ENCODE data around the gene ZMIZ1. TPM values are rescaled to one million over a fixed set of nuclear protein-coding genes. Genes with fewer than 3 reads are reported as not detected.

ZMIZ1 gene
- total RNA-seq, 2 experiments from 2014 or later = 14.6 to 15.5 TPM

DNA sequence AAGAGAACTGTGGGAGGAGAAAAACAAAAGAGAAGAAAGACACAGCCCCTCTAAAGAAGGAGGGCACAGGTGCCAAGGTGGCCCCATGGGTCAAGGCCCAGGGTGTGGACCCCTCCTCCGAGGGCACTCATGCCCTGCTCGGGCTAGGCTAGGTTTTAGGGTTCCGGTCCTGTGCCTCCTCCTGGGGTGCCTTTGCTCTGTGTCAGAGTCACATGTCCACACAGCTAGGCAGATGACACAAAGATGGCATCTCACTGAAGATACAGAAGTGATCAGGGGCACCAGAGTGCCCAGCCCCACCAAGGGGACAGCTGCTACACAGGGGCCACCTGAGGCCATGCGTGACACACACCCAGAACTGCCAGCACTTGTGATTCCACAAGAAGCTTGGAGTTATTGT, 162.1 kb downstream of the ZMIZ1 start:
- POLR2A ChIA-PET = no interaction called here
- DNase-seq (no peak), ATAC-seq (ENCODE audit: poor library complexity) (no peak)
- no peak overlapping the region for H3K4me3 ChIP-seq (ENCODE audit: low read length)
- intact Hi-C loops (cut with DNase I, micrococcal nuclease) = no loop called here
- no peaks in the 10 kb centered on the region for H3K27me3 ChIP-seq (ENCODE audit: control insufficient read depth in 1 of 2, insufficient read depth in 2 of 2, low read length in 2 of 2)
- H3K4me1 ChIP-seq (ENCODE audit: insufficient read depth, low read length) = no peaks in the 10 kb centered on the region
- TF ChIP-seq, protein P1, sequence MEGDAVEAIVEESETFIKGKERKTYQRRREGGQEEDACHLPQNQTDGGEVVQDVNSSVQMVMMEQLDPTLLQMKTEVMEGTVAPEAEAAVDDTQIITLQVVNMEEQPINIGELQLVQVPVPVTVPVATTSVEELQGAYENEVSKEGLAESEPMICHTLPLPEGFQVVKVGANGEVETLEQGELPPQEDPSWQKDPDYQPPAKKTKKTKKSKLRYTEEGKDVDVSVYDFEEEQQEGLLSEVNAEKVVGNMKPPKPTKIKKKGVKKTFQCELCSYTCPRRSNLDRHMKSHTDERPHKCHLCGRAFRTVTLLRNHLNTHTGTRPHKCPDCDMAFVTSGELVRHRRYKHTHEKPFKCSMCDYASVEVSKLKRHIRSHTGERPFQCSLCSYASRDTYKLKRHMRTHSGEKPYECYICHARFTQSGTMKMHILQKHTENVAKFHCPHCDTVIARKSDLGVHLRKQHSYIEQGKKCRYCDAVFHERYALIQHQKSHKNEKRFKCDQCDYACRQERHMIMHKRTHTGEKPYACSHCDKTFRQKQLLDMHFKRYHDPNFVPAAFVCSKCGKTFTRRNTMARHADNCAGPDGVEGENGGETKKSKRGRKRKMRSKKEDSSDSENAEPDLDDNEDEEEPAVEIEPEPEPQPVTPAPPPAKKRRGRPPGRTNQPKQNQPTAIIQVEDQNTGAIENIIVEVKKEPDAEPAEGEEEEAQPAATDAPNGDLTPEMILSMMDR (IDR thresholded peaks at IDR 0.05) = no peak
- H3K9me3 ChIP-seq (ENCODE audit: control insufficient read depth in 1 of 2, insufficient read depth in 1 of 2, low read length in 2 of 2) = no peaks in the 10 kb centered on the region
- no peak overlapping the region for H3K27ac ChIP-seq (ENCODE audit: low read depth in 1 of 2, low read length in 2 of 2)
- no peaks in the 10 kb centered on the region for H3K36me3 ChIP-seq (ENCODE audit: insufficient read depth, low read length)
- peaks cover 4% of the 10 kb centered on the region for H3K36me3 Mint-ChIP-seq (ENCODE audit: low read depth)
- no peaks in the 10 kb centered on the region for H3K27me3 Mint-ChIP-seq
- H3K27ac Mint-ChIP-seq = no peak overlapping the region
- CTCF ChIA-PET = no interaction called here
- H3K4me3 Mint-ChIP-seq = no peak overlapping the region
- no peaks in the 10 kb centered on the region for H3K4me1 Mint-ChIP-seq (ENCODE audit: low read depth)
- no peaks in the 10 kb centered on the region for H3K9me3 Mint-ChIP-seq

- peaks cover 4% of the 10 kb centered on the region for H3K36me3 Mint-ChIP-seq (ENCODE audit: low read depth)
Observed at GRCh38 chr10:79231908-79232307, 163.1 kb downstream of the ZMIZ1 start.

DNA sequence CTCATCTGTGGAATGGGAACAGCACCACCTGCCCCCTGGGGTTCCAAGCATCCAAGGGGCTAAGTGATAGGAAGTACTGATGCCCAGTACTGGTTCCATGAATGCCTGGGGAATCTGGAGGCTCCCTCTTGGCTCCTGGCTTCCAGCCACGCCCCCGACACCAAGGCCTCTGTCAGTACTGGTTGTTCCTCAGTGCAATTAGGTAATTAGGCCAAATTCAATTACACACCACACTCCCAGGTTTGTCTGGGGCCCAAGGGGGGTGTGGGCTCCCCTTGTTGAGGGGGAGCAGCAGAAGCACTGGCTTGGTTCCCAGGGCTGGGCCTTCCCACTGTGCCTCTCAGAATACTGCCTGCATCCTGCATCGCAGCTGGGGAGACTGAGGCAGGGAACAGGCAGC, 164.1 kb downstream of the ZMIZ1 start:
- ChIA-PET CTCF (no interaction called here), POLR2A (no interaction called here)
- H3K36me3 Mint-ChIP-seq (ENCODE audit: low read depth) = peaks cover 1% of the 10 kb centered on the region
- Histone ChIP-seq H3K4me1 (ENCODE audit: insufficient read depth, low read length) (peaks cover 3% of the 10 kb centered on the region), H3K4me3 (ENCODE audit: low read length) (no peak overlapping the region), H3K9me3 (ENCODE audit: control insufficient read depth in 1 of 2, insufficient read depth in 1 of 2, low read length in 2 of 2) (no peaks in the 10 kb centered on the region), H3K27me3 (ENCODE audit: control insufficient read depth in 1 of 2, insufficient read depth in 2 of 2, low read length in 2 of 2) (no peaks in the 10 kb centered on the region), H3K27ac (ENCODE audit: low read depth in 1 of 2, low read length in 2 of 2) (no peak overlapping the region), H3K36me3 (ENCODE audit: insufficient read depth, low read length) (no peaks in the 10 kb centered on the region)
- TF ChIP-seq, protein P1 (IDR thresholded peaks at IDR 0.05) = no peak
- intact Hi-C loops (cut with DNase I, micrococcal nuclease) = no loop called here
- H3K4me3 Mint-ChIP-seq = no peak overlapping the region
- H3K9me3 Mint-ChIP-seq = no peaks in the 10 kb centered on the region
- no peak for ATAC-seq (ENCODE audit: poor library complexity)
- no peak overlapping the region for H3K27ac Mint-ChIP-seq
- H3K27me3 Mint-ChIP-seq = no peaks in the 10 kb centered on the region
- H3K4me1 Mint-ChIP-seq (ENCODE audit: low read depth) = no peaks in the 10 kb centered on the region
- no peak for DNase-seq

More at GRCh38 chr10:79231908-79232307, 163.1 kb downstream of the ZMIZ1 start:
- intact Hi-C loops (cut with DNase I, micrococcal nuclease) = no loop called here
- no peak overlapping the region for H3K4me3 Mint-ChIP-seq
- no peaks in the 10 kb centered on the region for H3K9me3 Mint-ChIP-seq
- CTCF ChIA-PET = no interaction called here
- no peak for ATAC-seq (ENCODE audit: poor library complexity)
- H3K4me3 ChIP-seq (ENCODE audit: low read length) = no peak overlapping the region
- no peaks in the 10 kb centered on the region for H3K4me1 Mint-ChIP-seq (ENCODE audit: low read depth)
- POLR2A ChIA-PET = no interaction called here
- TF ChIP-seq, protein P1 (IDR thresholded peaks at IDR 0.05) = no peak
- H3K27me3 ChIP-seq (ENCODE audit: control insufficient read depth in 1 of 2, insufficient read depth in 2 of 2, low read length in 2 of 2) = no peaks in the 10 kb centered on the region
- no peaks in the 10 kb centered on the region for H3K27me3 Mint-ChIP-seq
- no peaks in the 10 kb centered on the region for H3K9me3 ChIP-seq (ENCODE audit: control insufficient read depth in 1 of 2, insufficient read depth in 1 of 2, low read length in 2 of 2)
- no peak overlapping the region for H3K27ac ChIP-seq (ENCODE audit: low read depth in 1 of 2, low read length in 2 of 2)
- DNase-seq = no peak
- no peaks in the 10 kb centered on the region for H3K36me3 ChIP-seq (ENCODE audit: insufficient read depth, low read length)
- H3K27ac Mint-ChIP-seq = no peak overlapping the region
- H3K4me1 ChIP-seq (ENCODE audit: insufficient read depth, low read length) = no peaks in the 10 kb centered on the region

All from CD4-positive, alpha-beta T cell (primary cell).